ENCODE measurements around the gene ZMYM2.
A peak's percentile ranks its signal among the peaks of the same experiment; 100 is the strongest.

Gene ZMYM2

GRCh38 chr13:19952850-19953249 lies 5.7 kb upstream of the ZMYM2 start:
- no peak for TF ChIP-seq CTCF (IDR thresholded peaks at IDR 0.05; ENCODE audit: insufficient read depth, low read length, poor library complexity, severe bottlenecking)
- no peaks in the 10 kb centered on the region for H3K27me3 ChIP-seq (replicated peaks; ENCODE audit: control insufficient read depth, insufficient read depth, low read length)

GRCh38 chr13:19955873-19956559 lies 2.5 kb upstream of the ZMYM2 start:
- Histone ChIP-seq H3K36me3 (ENCODE audit: control insufficient read depth, insufficient read depth, low read length) (no peaks in the 10 kb centered on the region), H3K4me3 (replicated peaks; ENCODE audit: low read depth, low read length) (no peak overlapping the region), H3K27me3 (replicated peaks; ENCODE audit: control insufficient read depth, insufficient read depth, low read length) (no peaks in the 10 kb centered on the region)
- no peak for TF ChIP-seq CTCF (IDR thresholded peaks at IDR 0.05; ENCODE audit: insufficient read depth, low read length, poor library complexity, severe bottlenecking)
- no peak for DNase-seq (ENCODE audit: extremely low read depth, insufficient read length)

More at GRCh38 chr13:19952850-19953249, 5.7 kb upstream of the ZMYM2 start:
- no peak overlapping the region for H3K4me3 ChIP-seq (replicated peaks; ENCODE audit: low read depth, low read length)
- DNase-seq (ENCODE audit: extremely low read depth, insufficient read length), result no peak
- H3K36me3 ChIP-seq (ENCODE audit: control insufficient read depth, insufficient read depth, low read length), result no peaks in the 10 kb centered on the region

DNA sequence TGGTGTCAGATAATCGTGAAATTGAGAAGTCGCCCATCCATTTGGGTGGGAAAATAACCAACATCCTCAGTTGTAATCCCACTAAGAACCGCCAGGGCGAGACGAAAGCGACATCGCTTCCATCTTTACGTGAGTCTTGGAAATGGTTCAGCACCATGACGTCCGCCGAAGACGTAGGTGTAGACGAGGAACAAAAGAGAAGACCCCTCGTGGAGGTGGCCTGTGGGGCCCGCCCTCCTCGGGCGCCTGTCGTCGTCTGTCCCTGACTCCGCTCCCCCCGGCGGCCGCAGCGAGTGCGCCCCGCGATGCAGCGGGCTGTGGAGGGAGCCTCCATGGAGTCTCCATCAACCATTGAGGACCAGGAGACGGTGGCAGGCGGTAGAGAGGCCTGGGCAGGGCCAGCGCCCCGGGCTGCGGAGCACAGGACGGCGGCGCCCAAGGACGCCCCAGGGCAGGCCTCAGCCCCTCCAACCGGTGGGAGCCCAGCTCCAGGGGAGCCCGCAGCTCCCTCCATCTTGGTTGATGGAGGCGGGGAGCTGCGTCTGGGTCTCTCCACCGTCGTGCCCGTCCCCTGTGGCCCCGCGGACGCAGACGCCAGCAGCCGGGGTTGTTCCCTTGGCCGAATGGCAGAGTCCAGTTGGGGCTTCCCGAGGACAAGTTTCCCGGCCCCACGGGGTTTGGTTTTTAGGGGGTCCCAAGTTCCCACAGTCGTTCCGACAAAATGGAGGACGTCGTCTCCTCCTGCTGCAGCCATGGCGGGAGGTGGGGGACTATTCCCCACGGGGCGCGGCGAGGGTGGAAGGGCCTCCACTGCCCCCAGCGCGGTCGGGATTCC lies 990 bp upstream of the ZMYM2 start:
- H3K4me3 ChIP-seq (replicated peaks; ENCODE audit: low read depth, low read length), result peak overlapping the region; percentile 76
- H3K27me3 ChIP-seq (replicated peaks; ENCODE audit: control insufficient read depth, insufficient read depth, low read length), result no peaks in the 10 kb centered on the region
- DNase-seq (ENCODE audit: extremely low read depth, insufficient read length), result peak; percentile 84
- peak; percentile 58 for TF ChIP-seq CTCF (IDR thresholded peaks at IDR 0.05; ENCODE audit: insufficient read depth, low read length, poor library complexity, severe bottlenecking)
- no peaks in the 10 kb centered on the region; the same call in 1 of the 2 replicates for H3K36me3 ChIP-seq (ENCODE audit: control insufficient read depth, insufficient read depth, low read length)

DNA sequence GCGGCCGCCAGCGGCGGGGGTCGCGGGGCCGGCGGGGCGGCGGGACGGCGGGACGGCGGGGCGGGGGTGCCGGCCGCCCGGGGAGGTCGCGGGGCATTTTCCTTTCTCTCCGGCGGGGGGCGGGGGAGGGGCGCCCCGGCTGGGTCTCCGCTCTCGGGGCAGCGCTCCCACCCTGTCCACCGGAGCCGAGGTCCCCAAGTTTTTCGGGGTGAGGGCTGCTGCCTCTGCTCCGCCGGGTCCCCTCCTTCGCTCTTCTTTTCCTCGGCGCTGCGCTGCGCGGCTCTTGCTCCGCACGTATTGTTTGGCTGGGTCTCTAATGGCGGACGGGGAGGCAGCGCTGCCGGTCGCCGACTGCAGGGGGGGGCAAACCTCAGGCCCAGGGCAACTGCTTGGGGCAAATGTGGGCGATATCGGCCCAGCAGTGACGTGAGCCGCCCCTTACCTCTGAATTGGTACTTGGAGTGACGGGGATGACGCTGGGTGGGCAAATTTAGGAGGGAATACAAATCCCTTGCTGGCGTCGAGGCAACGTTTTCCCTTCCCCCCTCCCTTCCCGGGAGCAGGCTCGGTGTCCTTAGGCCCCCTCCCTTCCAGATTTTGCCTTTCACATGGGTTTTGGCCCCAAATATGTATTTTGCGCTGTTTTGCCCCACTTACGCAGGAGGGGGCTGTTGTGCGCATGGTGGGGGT lies 759 bp downstream of the ZMYM2 start:
- DNase-seq (ENCODE audit: extremely low read depth, insufficient read length), result peak; percentile 77
- H3K36me3 ChIP-seq (ENCODE audit: control insufficient read depth, insufficient read depth, low read length), result no peaks in the 10 kb centered on the region; the same call in 1 of the 2 replicates
- peak; percentile 26 for TF ChIP-seq CTCF (IDR thresholded peaks at IDR 0.05; ENCODE audit: insufficient read depth, low read length, poor library complexity, severe bottlenecking)

GRCh38 chr13:19959831-19960652 lies 1.5 kb downstream of the ZMYM2 start:
- DNase-seq (ENCODE audit: extremely low read depth, insufficient read length), result peak; percentile 80
- Histone ChIP-seq H3K27me3 (replicated peaks; ENCODE audit: control insufficient read depth, insufficient read depth, low read length) (no peaks in the 10 kb centered on the region), H3K36me3 (ENCODE audit: control insufficient read depth, insufficient read depth, low read length) (no peaks in the 10 kb centered on the region; the same call in 1 of the 2 replicates), H3K4me3 (replicated peaks; ENCODE audit: low read depth, low read length) (peak overlapping the region; percentile 76)
- TF ChIP-seq CTCF (IDR thresholded peaks at IDR 0.05; ENCODE audit: insufficient read depth, low read length, poor library complexity, severe bottlenecking), result peak; percentile 84

More for the DNA sequence above, 759 bp downstream of the ZMYM2 start:
- Histone ChIP-seq H3K27me3 (replicated peaks; ENCODE audit: control insufficient read depth, insufficient read depth, low read length) (no peaks in the 10 kb centered on the region), H3K4me3 (replicated peaks; ENCODE audit: low read depth, low read length) (peak overlapping the region; percentile 76)
